Panc1 (cell line): ENCODE data around the gene OR2V2. TPM values are rescaled to one million over a fixed set of nuclear protein-coding genes. Genes with fewer than 3 reads are reported as not detected.

ENCODE experiments used
- ATAC-seq: fragments of 200-7000 bp; cut with Tn5 transposase; 2 replicates; pipeline ENCODE4 v1.9.1; 2020; ENCODE audit warnings: mild to moderate bottlenecking, moderate library complexity
- BruUV-seq: library from RNA; stranded (reverse); fragments of 400-500 nt; replicated peaks from 2 replicates; lab custom pipeline; 2021; lab: Mats Ljungman, UMichigan
- CTCF ChIA-PET: fragments of 300-600 bp; sonication (Branson Sonifier 250); formaldehyde crosslinking; loops from one replicate; lab custom pipeline; 2022; ENCODE audit warnings: antibody characterized with exemption; lab: Charles Lee
- POLR2A ChIA-PET: fragments of 300-600 bp; sonication (Branson Sonifier 250); formaldehyde crosslinking; loops from one replicate; lab custom pipeline; 2022; ENCODE audit warnings: antibody characterized with exemption; lab: Charles Lee
- DNase-seq: peaks from one replicate; pipeline ENCODE4 v3.0.0-alpha.2; 2010; ENCODE audit warnings: low read depth, low spot score
- H3K27ac ChIP-seq: 2 replicates; pipeline ENCODE4 v1.5.1; 2011; ENCODE audit warnings: mild to moderate bottlenecking, low read length, inconsistent platforms
- H3K27me3 ChIP-seq: fragments of 200-500 bp; sonication (Bioruptor generic); 2 replicates; pipeline ENCODE4 v1.6.0; 2014; ENCODE audit warnings: low read length, inconsistent platforms; ENCODE audit not compliant: control insufficient read depth, insufficient read depth
- H3K36me3 ChIP-seq: fragments of 200-500 bp; sonication (Bioruptor generic); 2 replicates; pipeline ENCODE4 v1.5.1; 2014; ENCODE audit warnings: inconsistent platforms, mild to moderate bottlenecking, low read length, moderate library complexity; ENCODE audit not compliant: control insufficient read depth, insufficient read depth
- H3K4me1 ChIP-seq: 2 replicates; pipeline ENCODE4 v1.5.1; 2011; ENCODE audit warnings: inconsistent platforms, mild to moderate bottlenecking, low read length, moderate library complexity; ENCODE audit not compliant: control insufficient read depth, insufficient read depth
- H3K4me3 ChIP-seq, 2 experiments: 2 replicates each; pipeline ENCODE4 v1.5.1; 2011 to 2012; ENCODE audit warnings: low read depth in 2 of 2, low read length in 2 of 2, mild to moderate bottlenecking in 2 of 2, inconsistent platforms in 1 of 2, moderate library complexity in 1 of 2
- H3K9me3 ChIP-seq: fragments of 200-500 bp; sonication (Bioruptor generic); 2 replicates; pipeline ENCODE4 v1.5.1; 2014; ENCODE audit warnings: low read depth, mild to moderate bottlenecking, inconsistent platforms, low read length, moderate library complexity; ENCODE audit not compliant: control insufficient read depth, insufficient read depth
- CTCF ChIP-seq: fragments of 450-650 bp; IDR thresholded peaks from 2 replicates; pipeline ENCODE4 v1.5.1; 2017; ENCODE audit warnings: mild to moderate bottlenecking
- POLR2AphosphoS5 ChIP-seq: IDR thresholded peaks from 2 replicates; pipeline ENCODE4 v1.6.1; 2012; ENCODE audit warnings: mild to moderate bottlenecking, low read depth, low read length, moderate library complexity
- REST ChIP-seq, 2 experiments: IDR thresholded peaks; 2 replicates each; pipeline ENCODE4 v1.6.1; 2011 to 2012; ENCODE audit warnings: low read depth in 2 of 2, control low read depth in 1 of 2, low read length in 1 of 2, mild to moderate bottlenecking in 1 of 2, moderate library complexity in 1 of 2; ENCODE audit not compliant: insufficient read depth in 1 of 2
- SIN3A ChIP-seq: IDR thresholded peaks from 2 replicates; pipeline ENCODE4 v1.6.1; 2012; ENCODE audit warnings: low read depth, mild to moderate bottlenecking, low read length, moderate library complexity, borderline replicate concordance; ENCODE audit not compliant: insufficient read depth
- TCF7L2 ChIP-seq: IDR thresholded peaks from 2 replicates; pipeline ENCODE4 v1.6.1; 2011; ENCODE audit warnings: mild to moderate bottlenecking, low read depth, low read length, inconsistent platforms
- in situ Hi-C: cut with HindIII; loops from 2 replicates; pipeline ENCODE4 v1.10.0; 2016; ENCODE audit warnings: low sequenced_read_pairs, low pct_unique_long_range_greater_than_20kb
- intact Hi-C: fragments of 100-400 bp; cut with micrococcal nuclease; formaldehyde crosslinking; loops from one replicate; pipeline ENCODE4 v1.10.0; 2022; ENCODE audit not compliant: unreplicated experiment
- total RNA-seq: library from RNA; stranded (reverse); gene quantifications from one replicate; pipeline ENCODE4 v1.2.1, GENCODE V29; 2021; ENCODE audit not compliant: unreplicated experiment

OR2V2 gene
- total RNA-seq, 1 experiment from 2014 or later: not detected

GRCh38 chr5:181114844-181115778, 32.3 kb upstream of the OR2V2 start:
- in situ Hi-C loops: no loop called here
- intact Hi-C loops: no loop called here
- ChIA-PET POLR2A (interaction anchor here (0.5 kb wide), 1 partner anchor 144 kb away, joined by 3 read pairs; no protein-coding TSS in a partner anchor), CTCF (interaction anchor here (0.6 kb wide), 1 partner anchor 61 kb away, joined by 5 read pairs; no protein-coding TSS in a partner anchor)
- H3K36me3 ChIP-seq: no peaks in the 10 kb centered on the region
- H3K27me3 ChIP-seq: no peaks in the 10 kb centered on the region
- DNase-seq (no peak), ATAC-seq (peak; percentile 94)
- H3K9me3 ChIP-seq: no peaks in the 10 kb centered on the region
- peaks cover 32% of the 10 kb centered on the region for H3K4me1 ChIP-seq
- H3K4me3 ChIP-seq: peak overlapping the region; percentile 35 to 71
- TF ChIP-seq POLR2AphosphoS5: no peak; the same call in 1 of the 2 replicates
- no peak for TF ChIP-seq SIN3A
- peak; percentile 78 for TF ChIP-seq TCF7L2
- TF ChIP-seq REST (IDR thresholded peaks at IDR 0.05; ENCODE audit: insufficient read depth in 1 of 2, low read depth in 2 of 2, low read length in 1 of 2): no peak
- H3K27ac ChIP-seq: peak overlapping the region; percentile 92
- no TSS peak for BruUV-seq

GRCh38 chr5:181118369-181118768, 29.0 kb upstream of the OR2V2 start:
- Histone ChIP-seq H3K27me3 (no peaks in the 10 kb centered on the region), H3K9me3 (no peaks in the 10 kb centered on the region), H3K36me3 (no peaks in the 10 kb centered on the region), H3K27ac (no peak overlapping the region), H3K4me3 (no peak overlapping the region), H3K4me1 (peaks cover 33% of the 10 kb centered on the region)
- CTCF ChIA-PET: no interaction called here
- BruUV-seq: no TSS peak
- DNase-seq: no peak
- TF ChIP-seq SIN3A: no peak
- TF ChIP-seq TCF7L2: no peak
- TF ChIP-seq POLR2AphosphoS5: no peak
- TF ChIP-seq CTCF: no peak
- TF ChIP-seq REST (IDR thresholded peaks at IDR 0.05; ENCODE audit: insufficient read depth in 1 of 2, low read depth in 2 of 2, low read length in 1 of 2): no peak
- in situ Hi-C loops (no loop called here), intact Hi-C loops (no loop called here)
- no peak for ATAC-seq
- POLR2A ChIA-PET: no interaction called here
